Measurements from ENCODE around the gene PROX1.

The PROX1 gene

GRCh38 chr1:213987927-213988506, at the start of gene PROX1:
Gene PROX1, plus strand, starts transcription at chr1:213987973. Its CDS starts 8,563 bp downstream, at chr1:213996536.
- no peak for FAIRE-seq

GRCh38 chr1:213938776-213939175, 49.0 kb upstream of the PROX1 start:
- DNase-seq (ENCODE audit: insufficient read length, low spot score) (no peak), FAIRE-seq (no peak)

More at GRCh38 chr1:213987927-213988506, at the start of gene PROX1:
- DNase-seq (ENCODE audit: insufficient read length, low spot score), result peak; percentile 61

GRCh38 chr1:213939888-213940287, 47.9 kb upstream of the PROX1 start:
- DNase-seq (ENCODE audit: insufficient read length, low spot score), result no peak

GRCh38 chr1:213940947-213941346, 46.8 kb upstream of the PROX1 start:
- DNase-seq (ENCODE audit: insufficient read length, low spot score), result no peak

More at GRCh38 chr1:213939888-213940287, 47.9 kb upstream of the PROX1 start:
- no peak for FAIRE-seq

GRCh38 chr1:213942061-213942460, 45.7 kb upstream of the PROX1 start:
- no peak for DNase-seq (ENCODE audit: insufficient read length, low spot score)
- FAIRE-seq, result no peak

More at GRCh38 chr1:213940947-213941346, 46.8 kb upstream of the PROX1 start:
- no peak for FAIRE-seq

- FAIRE-seq, result no peak
- DNase-seq (ENCODE audit: insufficient read length, low spot score), result no peak
These were observed 40.5 kb upstream of the PROX1 start for GRCh38 chr1:213947200-213947801.

GRCh38 chr1:213951876-213952275, 35.9 kb upstream of the PROX1 start:
- FAIRE-seq (no peak), DNase-seq (ENCODE audit: insufficient read length, low spot score) (no peak)

- DNase-seq (ENCODE audit: insufficient read length, low spot score) (no peak), FAIRE-seq (no peak)
These were observed 34.0 kb upstream of the PROX1 start for GRCh38 chr1:213953806-213954205.

- DNase-seq (ENCODE audit: insufficient read length, low spot score) (no peak), FAIRE-seq (no peak)
These were observed 31.4 kb upstream of the PROX1 start for GRCh38 chr1:213956295-213956770.

- DNase-seq (ENCODE audit: insufficient read length, low spot score) (no peak), FAIRE-seq (no peak)
These were observed 29.4 kb upstream of the PROX1 start for GRCh38 chr1:213958346-213958745.

GRCh38 chr1:213960963-213961362, 26.8 kb upstream of the PROX1 start:
- no peak for FAIRE-seq
- DNase-seq (ENCODE audit: insufficient read length, low spot score), result no peak

- FAIRE-seq (no peak), DNase-seq (ENCODE audit: insufficient read length, low spot score) (no peak)
These were observed 25.3 kb upstream of the PROX1 start for GRCh38 chr1:213962508-213962907.

- FAIRE-seq (no peak), DNase-seq (ENCODE audit: insufficient read length, low spot score) (no peak)
These were observed 21.7 kb upstream of the PROX1 start for GRCh38 chr1:213966122-213966521.

- DNase-seq (ENCODE audit: insufficient read length, low spot score) (no peak), FAIRE-seq (no peak)
These were observed 19.5 kb upstream of the PROX1 start for GRCh38 chr1:213968146-213968825.

GRCh38 chr1:213969958-213970555, 17.7 kb upstream of the PROX1 start:
- FAIRE-seq, result no peak
- no peak for DNase-seq (ENCODE audit: insufficient read length, low spot score)

GRCh38 chr1:213972141-213972540, 15.6 kb upstream of the PROX1 start:
- DNase-seq (ENCODE audit: insufficient read length, low spot score), result no peak

GRCh38 chr1:213973129-213973528, 14.6 kb upstream of the PROX1 start:
- FAIRE-seq, result no peak
- DNase-seq (ENCODE audit: insufficient read length, low spot score), result no peak

More at GRCh38 chr1:213972141-213972540, 15.6 kb upstream of the PROX1 start:
- no peak for FAIRE-seq

- no peak for DNase-seq (ENCODE audit: insufficient read length, low spot score)
- FAIRE-seq, result no peak
These were observed 10.9 kb upstream of the PROX1 start for GRCh38 chr1:213976665-213977485.

- FAIRE-seq, result no peak
- DNase-seq (ENCODE audit: insufficient read length, low spot score), result no peak
These were observed 10.3 kb upstream of the PROX1 start for GRCh38 chr1:213977486-213977842.

- no peak for DNase-seq (ENCODE audit: insufficient read length, low spot score)
- no peak for FAIRE-seq
These were observed 9.9 kb upstream of the PROX1 start for GRCh38 chr1:213977909-213978308.

All from HTR-8/SVneo (cell line).